Nephron progenitor cell (in vitro differentiated cells): ENCODE data around the gene TUBB3.
A peak's percentile ranks its signal among the peaks of the same experiment; 100 is the strongest.

Experiments
- DNase-seq: peaks from one replicate; pipeline ENCODE4 v3.0.0; 2021
- H3K27ac Mint-ChIP-seq: 2 replicates; pipeline ENCODE4 v1.8.0; 2021; ENCODE audit warnings: mild to moderate bottlenecking, moderate library complexity, mixed read lengths
- H3K27me3 Mint-ChIP-seq: 2 replicates; pipeline ENCODE4 v1.8.0; 2021; ENCODE audit warnings: mild to moderate bottlenecking, low read depth, mixed read lengths; ENCODE audit not compliant: poor library complexity
- H3K36me3 Mint-ChIP-seq: 2 replicates; pipeline ENCODE4 v1.8.0; 2021; ENCODE audit warnings: low read depth, mixed read lengths
- H3K4me1 Mint-ChIP-seq: 2 replicates; pipeline ENCODE4 v1.8.0; 2021; ENCODE audit warnings: mixed read lengths
- H3K4me3 Mint-ChIP-seq: 2 replicates; pipeline ENCODE4 v1.8.0; 2021; ENCODE audit warnings: mild to moderate bottlenecking, moderate library complexity, mixed read lengths
- H3K9me3 Mint-ChIP-seq: 2 replicates; pipeline ENCODE4 v1.8.0; 2021; ENCODE audit warnings: mild to moderate bottlenecking, moderate library complexity, mixed read lengths
- TF ChIP-seq, protein P1 (sequence below): fragments of 200-600 bp; sonication (generic); IDR thresholded peaks from 2 replicates; pipeline ENCODE4 v1.5.0; 2021; ENCODE audit warnings: antibody characterized with exemption

The TUBB3 gene

GRCh38 chr16:89898201-89898967 is 24.8 kb upstream of the TUBB3 start:
- TF ChIP-seq, protein P1, sequence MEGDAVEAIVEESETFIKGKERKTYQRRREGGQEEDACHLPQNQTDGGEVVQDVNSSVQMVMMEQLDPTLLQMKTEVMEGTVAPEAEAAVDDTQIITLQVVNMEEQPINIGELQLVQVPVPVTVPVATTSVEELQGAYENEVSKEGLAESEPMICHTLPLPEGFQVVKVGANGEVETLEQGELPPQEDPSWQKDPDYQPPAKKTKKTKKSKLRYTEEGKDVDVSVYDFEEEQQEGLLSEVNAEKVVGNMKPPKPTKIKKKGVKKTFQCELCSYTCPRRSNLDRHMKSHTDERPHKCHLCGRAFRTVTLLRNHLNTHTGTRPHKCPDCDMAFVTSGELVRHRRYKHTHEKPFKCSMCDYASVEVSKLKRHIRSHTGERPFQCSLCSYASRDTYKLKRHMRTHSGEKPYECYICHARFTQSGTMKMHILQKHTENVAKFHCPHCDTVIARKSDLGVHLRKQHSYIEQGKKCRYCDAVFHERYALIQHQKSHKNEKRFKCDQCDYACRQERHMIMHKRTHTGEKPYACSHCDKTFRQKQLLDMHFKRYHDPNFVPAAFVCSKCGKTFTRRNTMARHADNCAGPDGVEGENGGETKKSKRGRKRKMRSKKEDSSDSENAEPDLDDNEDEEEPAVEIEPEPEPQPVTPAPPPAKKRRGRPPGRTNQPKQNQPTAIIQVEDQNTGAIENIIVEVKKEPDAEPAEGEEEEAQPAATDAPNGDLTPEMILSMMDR = no peak
- peak overlapping the region; percentile 84 for H3K27ac Mint-ChIP-seq
- no peaks in the 10 kb centered on the region for H3K9me3 Mint-ChIP-seq
- H3K4me3 Mint-ChIP-seq = no peak overlapping the region
- peaks cover 48% of the 10 kb centered on the region for H3K36me3 Mint-ChIP-seq
- no peaks in the 10 kb centered on the region for H3K4me1 Mint-ChIP-seq
- DNase-seq = no peak
- H3K27me3 Mint-ChIP-seq = no peaks in the 10 kb centered on the region

GRCh38 chr16:89899879-89900481 is 23.2 kb upstream of the TUBB3 start:
- Mint-ChIP-seq H3K36me3 (peaks cover 47% of the 10 kb centered on the region), H3K4me1 (no peaks in the 10 kb centered on the region), H3K27ac (peak overlapping the region; percentile 19), H3K27me3 (no peaks in the 10 kb centered on the region), H3K4me3 (no peak overlapping the region), H3K9me3 (no peaks in the 10 kb centered on the region)
- TF ChIP-seq, protein P1 = no peak
- DNase-seq = no peak

- Mint-ChIP-seq H3K36me3 (peaks cover 49% of the 10 kb centered on the region), H3K4me1 (peaks cover 6% of the 10 kb centered on the region), H3K27me3 (no peaks in the 10 kb centered on the region), H3K4me3 (no peak overlapping the region), H3K9me3 (no peaks in the 10 kb centered on the region), H3K27ac (no peak overlapping the region)
- no peak for DNase-seq
- TF ChIP-seq, protein P1 = no peak
Measured at GRCh38 chr16:89900885-89901284, 22.3 kb upstream of the TUBB3 start.

GRCh38 chr16:89902980-89903379 is 20.2 kb upstream of the TUBB3 start:
- H3K36me3 Mint-ChIP-seq = peaks cover 50% of the 10 kb centered on the region
- peaks cover 10% of the 10 kb centered on the region for H3K9me3 Mint-ChIP-seq
- no peak for DNase-seq

GRCh38 chr16:89903908-89904515 is 19.1 kb upstream of the TUBB3 start:
- H3K4me3 Mint-ChIP-seq = no peak overlapping the region
- no peak for DNase-seq
- peaks cover 7% of the 10 kb centered on the region for H3K4me1 Mint-ChIP-seq
- peak overlapping the region; percentile 68 for H3K27ac Mint-ChIP-seq
- peaks cover 46% of the 10 kb centered on the region for H3K36me3 Mint-ChIP-seq
- no peaks in the 10 kb centered on the region for H3K27me3 Mint-ChIP-seq
- H3K9me3 Mint-ChIP-seq = peaks cover 10% of the 10 kb centered on the region
- TF ChIP-seq, protein P1 = no peak

More at GRCh38 chr16:89902980-89903379, 20.2 kb upstream of the TUBB3 start:
- TF ChIP-seq, protein P1 = no peak
- H3K27me3 Mint-ChIP-seq = no peaks in the 10 kb centered on the region
- peaks cover 7% of the 10 kb centered on the region for H3K4me1 Mint-ChIP-seq
- H3K27ac Mint-ChIP-seq = no peak overlapping the region
- no peak overlapping the region for H3K4me3 Mint-ChIP-seq
